Measurements from ENCODE around the gene TMEM175. TPM values are rescaled to one million over a fixed set of nuclear protein-coding genes. Genes with fewer than 3 reads are reported as not detected.
A peak's percentile ranks its signal among the peaks of the same experiment; 100 is the strongest.

Gene TMEM175
- total and polyA plus RNA-seq, 4 donors: 23.7 to 43.7 (median 27.4) TPM

GRCh38 chr4:986428-986878 is 54.2 kb downstream of the TMEM175 start:
- Histone ChIP-seq H3K27ac (ENCODE audit: low read depth in 1 of 2, low read length in 1 of 2) (peak overlapping the region in 1 of 2 donors; percentile 75), H3K4me3 (peak overlapping the region; percentile 75), H3K4me1 (ENCODE audit: control insufficient read depth in 5 of 5, insufficient read depth in 5 of 5, low read length in 5 of 5) (peaks cover 0 to 21% (median 10%) of the 10 kb centered on the region in 5 donors), H3K9ac (ENCODE audit: insufficient read depth in 1 of 2, low read length in 2 of 2) (peak overlapping the region; percentile 54 to 81), H3K27me3 (ENCODE audit: control insufficient read depth in 3 of 3, insufficient read depth in 3 of 3, low read length in 2 of 3) (no peaks in the 10 kb centered on the region), H3K36me3 (ENCODE audit: control insufficient read depth in 4 of 4, insufficient read depth in 4 of 4, low read length in 4 of 4) (peaks cover 0 to 14% (median 0%) of the 10 kb centered on the region in 4 donors), H3K9me3 (ENCODE audit: control insufficient read depth in 4 of 4, insufficient read depth in 3 of 4, low read length in 3 of 4) (no peaks in the 10 kb centered on the region)
- no peak for TF ChIP-seq CTCF (IDR thresholded peaks at IDR 0.05; ENCODE audit: control extremely low read depth, extremely low read depth)
- 2% methylated on average over 14 of the region's 14 CpGs for WGBS, 2 donors
- ATAC-seq (ENCODE audit: insufficient read depth, low FRiP score) (no peak), DNase-seq (no peak)

- Histone ChIP-seq H3K4me3 (peak within 1 kb of the TSS; percentile 75), H3K27ac (ENCODE audit: low read depth in 1 of 2, low read length in 1 of 2) (peak within 1 kb of the TSS in 1 of 2 donors; percentile 75), H3K4me1 (ENCODE audit: control insufficient read depth in 5 of 5, insufficient read depth in 5 of 5, low read length in 5 of 5) (peaks cover 0 to 21% (median 10%) of the 10 kb centered on the region in 5 donors), H3K36me3 (ENCODE audit: control insufficient read depth in 4 of 4, insufficient read depth in 4 of 4, low read length in 4 of 4) (peaks cover 0 to 16% (median 0%) of the 10 kb centered on the region in 4 donors), H3K9ac (ENCODE audit: insufficient read depth in 1 of 2, low read length in 2 of 2) (peak within 1 kb of the TSS; percentile 54 to 81), H3K9me3 (ENCODE audit: control insufficient read depth in 4 of 4, insufficient read depth in 3 of 4, low read length in 3 of 4) (no peaks in the 10 kb centered on the region), H3K27me3 (ENCODE audit: control insufficient read depth in 3 of 3, insufficient read depth in 3 of 3, low read length in 2 of 3) (no peaks in the 10 kb centered on the region)
- peak; percentile 25 for TF ChIP-seq CTCF (IDR thresholded peaks at IDR 0.05; ENCODE audit: control extremely low read depth, extremely low read depth)
- WGBS, 2 donors: 1% methylated on average over 62 to 69 of the region's 69 CpGs
- DNase-seq (peak; percentile 78 to 86 (median 83)), ATAC-seq (ENCODE audit: insufficient read depth, low FRiP score) (peak; percentile 89)
These were observed 54.8 kb downstream of the TMEM175 start, which contains the start of gene IDUA for GRCh38 chr4:986879-987623. IDUA (plus strand) TSS chr4:987044; CDS start chr4:987085, 41 bp downstream.

- 75 to 83% methylated on average over 37 of the region's 37 CpGs for WGBS, 2 donors
- Histone ChIP-seq H3K9me3 (ENCODE audit: control insufficient read depth in 4 of 4, insufficient read depth in 3 of 4, low read length in 3 of 4) (no peaks in the 10 kb centered on the region), H3K4me3 (peak overlapping the region; percentile 75), H3K36me3 (ENCODE audit: control insufficient read depth in 4 of 4, insufficient read depth in 4 of 4, low read length in 4 of 4) (peaks cover 0 to 16% (median 0%) of the 10 kb centered on the region in 4 donors), H3K9ac (ENCODE audit: insufficient read depth in 1 of 2, low read length in 2 of 2) (no peak overlapping the region), H3K27ac (ENCODE audit: low read depth in 1 of 2, low read length in 1 of 2) (peak overlapping the region in 1 of 2 donors; percentile 12), H3K27me3 (ENCODE audit: control insufficient read depth in 3 of 3, insufficient read depth in 3 of 3, low read length in 2 of 3) (no peaks in the 10 kb centered on the region), H3K4me1 (ENCODE audit: control insufficient read depth in 5 of 5, insufficient read depth in 5 of 5, low read length in 5 of 5) (peaks cover 0 to 27% (median 11%) of the 10 kb centered on the region in 5 donors)
- DNase-seq: no peak
- peak; percentile 9 for ATAC-seq (ENCODE audit: insufficient read depth, low FRiP score)
- no peak for TF ChIP-seq CTCF (IDR thresholded peaks at IDR 0.05; ENCODE audit: control extremely low read depth, extremely low read depth)
These were observed 55.6 kb downstream of the TMEM175 start for GRCh38 chr4:987624-988513.
